Measurements from ENCODE around the gene FABP1.

Gene FABP1

DNA sequence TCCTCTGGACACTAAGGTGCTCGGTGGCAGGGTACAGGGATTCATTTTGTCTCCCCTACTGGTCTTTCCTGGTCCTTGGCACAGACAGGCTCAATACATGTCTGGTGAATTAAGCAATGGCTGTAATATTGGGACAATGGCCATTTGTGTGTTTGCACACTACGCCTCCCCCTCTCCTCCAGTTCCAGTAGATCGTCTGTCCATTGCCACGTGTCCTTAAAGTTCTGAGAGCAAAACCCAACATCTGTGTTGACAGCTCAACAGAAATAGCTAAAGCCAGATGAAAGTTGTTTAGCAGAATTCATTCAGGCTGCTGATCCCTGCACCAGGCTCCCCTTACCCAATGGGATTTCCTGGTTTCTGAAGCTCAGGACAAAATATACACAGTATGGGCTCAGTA lies 9.0 kb upstream of the FABP1 start:
- DNase-seq (ENCODE audit: low read depth) = no peak

DNA sequence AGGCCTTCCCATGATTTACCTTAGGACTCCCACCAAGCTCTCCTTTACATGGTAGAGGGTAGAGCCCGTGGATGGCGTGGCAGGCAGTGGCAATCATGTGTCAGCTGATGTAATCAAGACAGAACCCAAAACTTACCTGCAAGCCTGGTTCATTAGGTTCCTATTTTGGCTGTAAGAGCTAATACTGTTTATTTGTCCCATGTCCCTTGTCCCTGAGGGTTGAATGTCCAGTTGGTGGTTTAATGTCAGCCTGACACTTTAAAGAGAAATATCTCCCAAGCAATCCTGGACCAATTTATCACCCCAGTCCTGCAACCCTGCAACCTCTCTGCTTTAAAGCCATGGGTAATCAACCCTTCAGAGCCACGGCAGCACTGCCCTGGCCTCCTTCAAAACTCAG lies 6.0 kb upstream of the FABP1 start:
- no peak for DNase-seq (ENCODE audit: low read depth)

DNA sequence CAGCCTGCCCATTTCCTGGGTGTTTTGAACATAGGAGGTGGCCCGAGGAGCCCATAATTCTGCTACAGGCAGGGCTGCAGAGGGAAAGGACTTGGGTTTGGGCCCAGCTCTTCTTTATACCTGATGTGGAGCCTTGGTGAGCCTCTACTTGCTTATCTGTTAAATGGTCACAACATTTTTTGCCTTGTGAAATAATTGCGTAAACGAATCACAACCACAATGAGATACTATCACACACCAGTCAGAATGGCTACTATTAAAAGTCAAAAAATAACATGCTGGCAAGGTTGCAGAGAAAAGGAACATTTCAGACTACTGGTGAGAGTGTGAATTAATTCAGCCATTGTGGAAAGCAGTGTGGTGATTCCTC lies 4.1 kb upstream of the FABP1 start:
- no peak for DNase-seq (ENCODE audit: low read depth)

DNA sequence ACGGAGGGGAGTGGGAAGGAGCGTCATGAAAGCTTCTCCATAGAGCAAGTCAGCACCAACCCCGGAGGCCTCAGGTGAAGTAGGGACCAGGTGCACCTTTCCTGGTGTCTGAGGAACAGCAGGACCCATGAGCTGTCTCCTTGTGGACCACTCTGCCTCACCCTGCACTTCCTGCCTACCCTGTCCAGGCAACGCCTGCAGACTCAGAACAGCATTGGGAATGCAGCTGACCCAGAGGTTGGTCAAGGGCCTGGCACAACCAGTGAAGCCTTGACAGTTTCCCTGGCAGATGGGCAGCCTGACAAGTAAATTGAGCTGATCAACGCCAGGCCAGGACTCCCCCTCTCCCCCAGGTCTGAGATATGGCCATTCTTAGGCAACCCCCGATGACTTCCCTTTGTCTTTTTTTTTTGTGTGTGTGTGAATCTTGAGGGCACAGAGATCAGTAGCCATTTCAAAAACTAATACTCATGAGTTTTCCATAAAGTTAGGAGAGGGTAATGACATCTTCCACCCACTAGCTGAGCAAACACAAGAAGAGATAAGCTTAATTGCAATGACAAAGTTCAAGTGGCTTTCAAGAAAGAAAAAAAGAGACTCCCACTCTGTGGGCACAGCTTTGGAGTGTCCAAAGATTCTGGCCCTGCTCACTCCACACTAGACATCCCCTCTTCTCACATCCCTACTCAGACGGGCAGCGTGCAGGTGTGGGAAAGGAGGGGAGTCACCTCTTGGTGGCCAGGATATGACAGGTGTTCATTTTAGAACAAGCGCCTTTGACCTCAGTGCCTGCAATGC lies 3.5 kb upstream of the FABP1 start:
- no peak for DNase-seq (ENCODE audit: low read depth)

DNA sequence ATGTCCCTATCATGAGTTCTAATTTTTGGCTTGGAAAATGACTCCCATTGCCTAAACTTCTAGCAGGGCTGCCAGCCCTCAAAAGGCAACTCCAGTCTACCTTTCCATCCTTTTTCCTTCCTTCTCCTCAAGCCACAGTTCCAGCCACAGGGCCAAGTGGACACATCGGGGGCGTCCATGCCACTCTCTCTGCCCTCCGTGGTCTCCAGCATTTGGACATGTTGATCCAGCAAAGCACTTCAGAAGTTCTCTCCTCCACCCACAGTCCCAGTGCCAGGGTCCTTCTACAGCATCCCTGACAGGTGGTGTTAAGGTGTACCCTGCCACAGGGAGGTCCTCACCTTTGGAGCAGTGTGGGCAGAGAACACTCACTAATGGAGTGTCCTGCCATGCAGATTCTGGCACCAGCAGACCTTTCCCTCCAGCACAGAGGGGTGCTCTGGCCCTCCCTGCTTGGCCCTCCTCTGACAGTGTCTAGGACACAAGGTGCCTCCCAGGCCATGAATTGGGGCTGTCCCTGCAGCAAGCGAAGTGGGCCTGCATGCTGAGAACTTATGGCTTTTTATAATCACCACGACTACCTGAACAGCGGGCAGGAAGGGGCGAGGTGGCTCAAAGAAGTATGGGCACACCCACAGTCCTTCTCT lies 1.6 kb upstream of the FABP1 start:
- DNase-seq (ENCODE audit: low read depth) = no peak

DNA sequence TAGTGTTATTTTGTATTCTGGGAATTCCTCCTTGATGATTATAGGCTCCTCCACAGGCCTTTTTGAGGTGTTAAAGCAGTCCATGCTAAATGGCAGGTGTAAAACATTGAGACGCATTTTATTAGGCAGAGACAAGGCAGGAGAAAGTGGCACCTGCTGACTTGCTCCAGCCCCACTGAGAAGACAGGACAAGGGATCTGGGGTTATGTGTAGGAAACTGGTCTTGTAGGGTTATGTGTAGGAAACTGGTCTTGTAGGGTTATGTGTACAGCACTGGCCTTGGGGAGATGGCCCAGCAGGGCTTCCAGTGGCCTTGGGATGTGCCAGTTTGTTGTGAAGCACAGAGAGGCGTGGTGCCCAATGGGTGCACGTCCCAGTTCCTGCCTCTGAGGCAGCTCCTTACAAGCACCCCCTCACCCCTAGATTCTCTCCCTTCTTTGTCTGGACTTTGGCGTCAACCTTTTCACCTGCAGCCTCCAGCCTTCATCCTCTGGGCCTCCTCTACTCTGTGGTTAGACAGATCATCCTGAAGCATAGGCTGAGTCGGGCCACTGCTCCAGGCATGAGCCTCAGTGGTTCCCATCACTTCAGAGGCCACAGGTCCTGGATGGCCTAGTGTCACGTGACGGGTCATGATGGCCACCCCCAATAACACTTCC lies 921 bp upstream of the FABP1 start:
- no peak for DNase-seq (ENCODE audit: low read depth)

DNA sequence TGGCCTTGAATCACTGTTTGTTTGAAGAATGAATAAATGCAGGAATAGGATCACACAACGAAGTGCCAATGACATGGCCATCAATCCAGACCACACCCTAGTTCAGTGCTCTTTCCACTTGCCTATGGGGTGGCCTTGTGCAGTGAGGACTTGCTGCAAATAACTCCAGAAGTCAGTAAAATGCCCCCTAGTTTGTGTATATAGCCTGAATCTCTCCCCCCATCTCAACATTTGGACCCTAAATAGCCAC lies 299 bp downstream of the FABP1 start:
- DNase-seq (ENCODE audit: low read depth) = no peak

DNA sequence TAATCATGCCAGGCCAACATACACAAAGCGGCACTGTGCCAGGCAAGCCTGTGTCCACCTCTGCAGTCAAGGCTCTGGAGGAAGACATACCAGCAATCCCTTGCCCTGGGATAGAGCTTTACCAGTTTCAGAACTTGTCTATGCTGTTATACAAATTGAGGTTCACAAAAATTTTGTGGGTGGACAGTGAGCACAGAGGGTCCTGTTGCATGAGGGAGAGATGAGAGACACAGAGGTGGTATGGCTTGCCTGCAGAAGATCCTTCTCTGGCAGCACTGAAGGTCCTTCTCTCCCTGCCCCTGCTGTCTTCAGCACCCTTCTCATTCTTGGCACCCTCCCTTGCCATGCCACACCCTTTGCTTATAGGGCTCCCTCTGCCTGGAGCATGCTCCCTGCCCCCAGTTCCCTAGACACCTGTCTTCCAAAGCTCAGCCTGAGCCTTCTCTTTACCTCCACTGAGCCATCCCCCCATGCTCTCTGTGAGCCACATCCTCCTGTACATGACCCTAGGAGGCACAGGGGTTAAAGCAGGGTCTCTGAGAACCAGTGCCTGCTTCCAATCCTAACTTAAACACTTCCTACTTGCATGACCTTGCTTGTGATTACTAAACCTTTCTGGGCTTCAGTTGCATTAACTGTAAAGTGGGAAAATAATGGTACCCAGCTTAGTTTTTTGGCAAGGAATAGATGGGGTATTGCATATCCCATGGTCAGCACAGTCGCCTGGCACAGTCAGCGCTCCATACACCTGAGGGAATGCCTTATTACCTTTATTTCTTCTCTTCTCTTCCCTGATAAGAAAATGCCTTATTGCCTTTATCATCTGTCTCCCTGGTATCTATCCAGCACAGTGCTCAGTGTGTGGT lies 857 bp downstream of the FABP1 start:
- DNase-seq (ENCODE audit: low read depth) = no peak

DNA sequence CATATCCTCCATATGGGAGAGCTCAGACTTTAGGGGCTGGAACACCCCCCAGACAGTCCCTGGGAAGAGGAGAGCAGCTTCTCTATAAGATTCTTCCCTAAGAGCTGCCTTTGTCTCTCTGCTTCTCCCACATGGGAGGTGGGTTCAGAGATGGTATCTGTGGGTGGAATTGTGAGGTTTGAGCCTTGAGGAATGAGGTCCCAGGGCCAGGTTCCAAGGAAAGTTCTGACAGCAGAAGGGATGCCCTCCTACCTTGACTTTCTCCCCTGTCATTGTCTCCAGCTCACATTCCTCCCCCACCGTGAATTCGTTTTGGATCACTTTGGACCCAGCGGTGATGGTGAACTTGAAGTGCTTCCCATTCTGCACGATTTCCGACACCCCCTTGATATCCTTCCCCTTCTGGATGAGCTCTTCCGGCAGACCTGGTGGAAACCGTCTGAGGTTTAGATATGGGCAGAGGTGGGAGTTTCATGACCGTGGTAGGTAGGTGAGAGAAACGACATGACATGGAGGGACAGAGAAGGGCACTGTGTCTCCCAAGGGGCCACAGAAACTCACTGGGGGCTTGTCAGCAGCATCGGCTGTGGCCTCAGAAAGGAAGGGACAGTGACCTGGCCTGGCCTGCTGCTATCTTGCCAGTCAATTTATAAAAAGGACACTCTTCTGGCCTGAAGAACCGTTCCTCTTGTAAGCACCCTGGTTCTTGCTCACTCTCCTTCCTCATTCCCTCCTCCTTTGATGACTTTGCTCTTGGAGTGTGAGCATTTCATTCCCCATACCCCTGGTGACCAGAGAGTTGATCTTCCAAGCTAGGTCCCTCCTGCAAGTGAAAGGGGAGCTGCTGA lies 1.7 kb downstream of the FABP1 start:
- DNase-seq (ENCODE audit: low read depth) = no peak

DNA sequence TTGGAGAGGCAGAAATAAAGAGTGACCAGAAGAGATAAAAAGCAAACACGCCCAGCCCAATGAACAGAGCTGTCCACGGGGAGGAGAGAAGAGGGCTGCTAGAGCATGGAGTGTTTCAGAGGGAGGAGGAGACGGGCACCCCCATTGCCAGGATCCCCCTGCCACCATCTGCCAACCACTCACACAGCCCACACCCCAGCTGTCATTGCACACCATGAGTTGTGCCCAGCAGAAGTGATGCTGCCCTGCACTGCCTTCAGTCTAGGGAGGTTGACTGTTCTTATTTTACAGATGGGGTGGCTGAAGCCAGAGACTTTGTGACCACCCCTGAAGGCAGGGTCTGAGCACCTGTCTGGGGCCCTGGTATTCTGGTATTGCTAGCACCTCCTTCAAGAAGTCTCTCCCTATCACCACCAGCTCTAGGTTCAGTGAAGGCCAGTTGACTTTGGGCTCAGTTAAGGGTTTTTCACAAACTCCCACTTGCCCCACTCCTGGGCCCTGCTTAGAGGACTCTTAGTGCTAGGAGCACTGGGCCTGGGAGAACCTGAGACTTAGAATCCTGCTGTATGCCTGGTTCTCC lies 2.4 kb downstream of the FABP1 start:
- no peak for DNase-seq (ENCODE audit: low read depth)

DNA sequence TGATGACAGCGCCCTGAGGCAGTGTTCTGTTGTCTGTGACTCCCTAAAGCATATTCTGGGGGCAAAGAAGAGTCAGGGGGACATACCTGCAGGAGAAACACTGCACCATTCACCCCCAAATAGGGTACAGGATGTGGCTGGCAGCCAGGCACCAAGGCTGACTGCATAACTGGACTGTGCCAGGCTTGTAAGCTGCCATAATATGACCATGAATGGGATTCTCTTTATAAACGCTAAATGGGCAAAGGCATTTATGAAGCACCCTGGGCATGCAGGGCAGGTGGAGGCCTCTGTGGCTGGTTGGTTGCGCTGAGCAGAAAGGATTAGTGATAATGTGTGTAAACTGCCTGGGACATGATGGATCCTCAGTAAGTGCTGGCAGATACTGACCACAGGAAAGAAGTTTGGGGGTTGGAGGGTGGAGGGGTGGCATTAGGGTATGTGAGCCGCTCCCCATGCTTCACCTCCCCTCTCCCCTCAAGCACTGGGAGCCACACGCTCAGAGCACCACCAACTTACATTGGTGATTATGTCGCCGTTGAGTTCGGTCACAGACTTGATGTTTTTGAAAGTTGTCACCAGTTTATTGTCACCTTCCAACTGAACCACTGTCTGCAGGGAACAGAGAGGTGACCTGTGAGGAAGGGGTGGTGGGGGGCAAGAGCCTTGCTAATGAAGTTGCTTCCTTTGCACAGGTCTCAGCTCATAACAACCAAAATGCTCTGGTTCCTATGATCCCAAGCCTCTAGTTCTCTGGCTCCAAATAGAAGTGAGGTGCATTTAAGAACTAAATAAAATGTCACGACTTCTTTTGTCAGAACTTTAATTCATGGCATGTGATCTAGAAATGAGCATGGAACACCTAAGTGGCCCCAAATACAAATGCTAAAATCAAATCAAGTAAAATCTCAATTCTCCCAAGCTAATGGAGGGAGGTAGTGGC lies 3.6 kb downstream of the FABP1 start:
- no peak for DNase-seq (ENCODE audit: low read depth)

DNA sequence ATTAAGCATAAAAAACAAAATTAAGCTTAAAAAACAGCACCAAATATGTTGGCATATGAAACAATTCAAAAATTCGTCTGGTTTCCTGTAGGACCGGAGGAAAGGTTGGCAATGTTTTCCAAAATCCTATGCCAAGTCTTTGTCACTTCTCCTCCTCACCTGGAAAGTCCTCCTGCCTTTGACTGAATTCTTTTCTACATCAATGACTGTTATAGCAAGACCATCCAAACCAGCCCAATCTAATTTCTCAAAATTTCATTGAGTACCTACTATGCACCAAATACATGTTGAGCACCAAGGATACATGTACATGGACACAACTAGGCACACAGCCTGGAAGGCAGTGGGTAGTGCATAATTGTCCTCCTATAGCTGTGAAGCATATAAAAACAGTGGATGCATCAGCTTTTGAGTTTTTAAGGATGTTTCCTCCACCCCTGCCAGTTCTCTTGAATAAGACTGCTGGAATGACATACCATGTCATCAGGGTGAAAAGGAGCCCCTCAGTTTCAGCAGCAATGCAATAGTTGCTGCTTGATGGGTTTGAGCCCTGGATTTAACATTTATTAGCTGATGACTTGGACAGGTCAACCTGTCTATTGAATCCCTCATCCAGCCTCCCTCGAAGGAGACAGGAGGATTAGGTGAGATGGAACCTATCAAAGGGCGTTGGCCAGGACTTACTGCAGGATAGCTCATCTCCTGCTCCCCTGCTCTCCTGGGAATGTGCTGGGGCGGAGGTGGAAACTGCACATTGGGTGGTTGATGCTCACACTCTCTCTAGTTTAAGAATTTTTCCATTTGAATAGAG lies 4.5 kb downstream of the FABP1 start:
- DNase-seq (ENCODE audit: low read depth) = no peak

DNA sequence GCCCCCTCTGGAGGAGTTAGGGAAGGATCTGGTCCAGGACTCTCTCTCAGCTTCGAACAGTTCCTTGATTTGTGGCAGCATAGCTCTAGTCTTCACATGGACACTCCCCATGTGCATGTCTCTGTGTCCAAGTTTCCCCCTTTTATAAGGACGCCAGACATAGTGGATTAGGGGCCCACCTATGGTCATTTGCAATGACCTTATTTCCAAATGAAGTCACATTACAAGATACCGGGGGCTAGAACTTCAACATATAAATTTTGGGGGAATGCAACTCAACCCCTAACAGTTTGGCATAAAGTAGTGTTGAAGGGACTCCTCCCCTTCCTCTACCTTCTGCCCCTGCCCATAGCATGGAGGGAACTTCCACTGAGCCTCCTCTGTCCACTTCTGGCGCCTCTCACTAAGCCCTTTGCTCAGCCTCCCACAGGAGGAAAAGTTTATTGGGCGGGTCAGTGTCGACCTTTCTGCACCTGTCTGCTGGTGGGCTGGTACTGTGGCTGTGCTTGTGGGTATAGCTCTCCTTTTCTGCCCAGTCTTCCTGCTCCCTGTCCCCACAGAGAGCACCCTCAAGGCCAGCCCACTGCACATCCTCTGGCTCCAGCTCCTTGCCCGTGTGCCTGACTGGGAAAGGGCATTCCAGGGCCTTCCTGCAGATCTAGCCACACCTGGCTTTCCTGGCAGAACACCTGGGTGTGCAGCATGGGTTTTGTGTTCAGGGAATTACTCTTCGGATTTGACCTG lies 5.5 kb downstream of the FABP1 start:
- DNase-seq (ENCODE audit: low read depth) = no peak

DNA sequence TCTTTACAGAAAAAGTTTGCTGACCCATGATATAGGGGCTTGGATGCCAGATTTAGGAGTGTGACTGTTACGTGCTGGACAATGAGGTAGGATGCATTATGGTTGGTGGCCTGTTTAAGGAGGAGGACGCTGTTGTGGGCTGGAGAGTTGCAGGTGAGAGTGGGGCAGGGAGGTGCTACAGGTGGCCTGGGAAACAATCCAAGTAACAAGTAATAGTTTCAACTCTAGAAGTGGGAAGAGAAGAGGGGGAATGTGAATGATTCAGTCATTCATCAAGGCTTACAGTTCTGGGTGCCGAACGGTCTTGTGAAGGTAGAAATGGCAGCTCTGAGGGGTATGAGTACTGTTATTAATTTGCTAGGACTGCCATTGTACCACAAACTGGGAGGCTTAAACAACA lies 6.2 kb downstream of the FABP1 start:
- no peak for DNase-seq (ENCODE audit: low read depth)

DNA sequence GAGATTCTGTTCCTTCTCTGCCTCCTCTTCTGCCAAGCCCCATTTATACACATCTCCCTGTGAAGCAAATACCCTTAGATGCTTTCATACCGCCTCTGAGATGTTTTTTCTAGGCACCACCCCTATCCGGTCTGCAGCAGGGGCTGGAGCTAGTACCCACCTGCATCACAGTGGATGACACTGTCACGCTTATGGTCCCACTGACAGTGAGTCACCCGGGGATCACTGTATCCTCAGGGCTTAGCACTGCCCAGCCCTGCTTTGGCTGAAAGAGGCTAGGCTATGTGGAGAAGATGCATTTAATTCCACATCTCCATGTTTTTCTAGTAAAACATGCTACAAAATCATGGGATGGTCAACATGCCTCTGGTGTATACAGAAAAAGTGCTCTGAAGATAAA lies 9.9 kb downstream of the FABP1 start:
- DNase-seq (ENCODE audit: low read depth) = no peak

DNA sequence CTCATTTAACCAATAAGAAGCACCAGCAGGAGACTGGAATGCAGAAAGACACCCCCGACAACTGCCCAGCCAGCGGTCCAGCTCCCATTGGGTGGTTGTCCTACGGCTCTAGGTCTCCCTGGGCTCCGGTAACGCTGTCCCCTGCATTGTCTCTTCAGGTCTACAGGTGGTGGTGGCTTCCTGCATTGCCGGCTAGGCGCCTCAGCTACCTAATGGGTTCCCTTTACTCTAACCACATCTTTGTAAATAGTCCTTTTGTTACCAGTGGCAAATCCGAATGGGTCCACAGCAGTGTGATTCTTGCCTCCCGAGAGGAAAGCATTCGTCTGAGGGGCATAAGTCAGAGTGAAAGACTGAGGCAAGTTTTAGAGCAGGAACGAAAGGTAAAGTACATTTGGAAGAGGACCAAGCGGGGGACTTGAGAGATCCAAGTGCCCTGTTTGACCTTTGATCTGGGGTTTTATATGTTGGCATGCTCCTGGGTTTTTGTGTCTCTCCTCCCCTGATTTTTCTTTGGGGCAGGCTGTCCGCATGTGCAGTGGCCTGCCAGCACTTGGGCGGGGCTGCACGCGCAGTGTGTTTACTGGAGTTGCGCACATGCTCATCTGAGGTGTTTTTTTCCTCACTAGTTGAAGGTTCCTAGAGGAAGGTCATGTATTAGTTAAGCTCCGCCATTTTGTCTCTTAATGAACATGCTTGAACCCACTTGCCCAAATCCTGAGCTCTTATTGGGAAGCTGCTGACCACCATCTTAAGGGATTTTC lies 11.0 kb downstream of the FABP1 start:
- no peak for DNase-seq (ENCODE audit: low read depth)

DNA sequence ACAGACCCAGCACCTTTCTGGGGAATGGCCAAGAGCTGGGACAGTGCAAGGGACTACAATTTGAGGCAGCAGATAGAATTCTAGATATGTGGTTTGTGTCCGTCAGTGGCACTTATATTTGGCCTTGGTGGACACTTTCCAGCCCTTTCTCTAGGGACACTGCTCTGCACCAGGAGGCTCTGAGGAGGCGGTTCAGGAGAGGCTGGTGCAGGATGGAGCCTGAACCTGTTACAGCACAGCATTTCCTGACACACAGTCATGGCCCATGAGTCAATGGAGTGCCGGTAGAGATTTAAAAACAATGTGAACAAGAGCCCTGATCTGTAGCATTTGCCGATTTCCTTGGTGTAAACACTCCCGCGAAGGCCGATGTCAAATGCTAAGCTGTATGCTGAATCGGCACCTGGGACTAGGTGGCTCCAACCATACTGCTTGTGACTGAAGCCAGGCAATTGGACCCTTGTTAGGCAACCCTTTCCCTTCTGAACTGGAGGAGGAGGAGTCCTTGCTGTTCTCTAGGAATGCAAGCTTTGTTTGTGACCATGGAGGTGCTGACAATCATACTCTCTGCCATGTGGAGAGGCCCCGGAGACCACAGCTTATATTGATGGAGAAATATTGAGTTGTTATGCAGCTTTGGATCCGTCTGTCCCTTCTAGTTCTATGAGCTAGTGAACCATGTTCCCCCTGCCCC lies 11.9 kb downstream of the FABP1 start:
- DNase-seq (ENCODE audit: low read depth) = no peak
